IPS-18a (cell line): Measurements from ENCODE around the gene OSBPL1A.

Source experiments
- H3K27ac ChIP-seq: one replicate; pipeline ENCODE4 v1.5.1; 2013; ENCODE audit warnings: low read length
- H3K27me3 ChIP-seq: one replicate; pipeline ENCODE4 v1.6.1; 2013; ENCODE audit warnings: mild to moderate bottlenecking, low read length; ENCODE audit not compliant: control insufficient read depth, insufficient read depth
- H3K36me3 ChIP-seq: one replicate; pipeline ENCODE4 v1.6.1; 2013; ENCODE audit warnings: low read depth, low read length; ENCODE audit not compliant: control insufficient read depth
- H3K4me1 ChIP-seq: one replicate; pipeline ENCODE4 v1.6.1; 2013; ENCODE audit warnings: low read depth, low read length; ENCODE audit not compliant: control insufficient read depth
- H3K4me3 ChIP-seq: one replicate; pipeline ENCODE4 v1.5.1; 2013; ENCODE audit warnings: low read length
- H3K9ac ChIP-seq: one replicate; pipeline ENCODE4 v1.6.1; 2013; ENCODE audit warnings: mild to moderate bottlenecking, low read length, moderate library complexity
- H3K9me3 ChIP-seq: one replicate; pipeline ENCODE4 v1.6.1; 2013; ENCODE audit warnings: low read depth, low read length; ENCODE audit not compliant: control insufficient read depth

Gene OSBPL1A

DNA sequence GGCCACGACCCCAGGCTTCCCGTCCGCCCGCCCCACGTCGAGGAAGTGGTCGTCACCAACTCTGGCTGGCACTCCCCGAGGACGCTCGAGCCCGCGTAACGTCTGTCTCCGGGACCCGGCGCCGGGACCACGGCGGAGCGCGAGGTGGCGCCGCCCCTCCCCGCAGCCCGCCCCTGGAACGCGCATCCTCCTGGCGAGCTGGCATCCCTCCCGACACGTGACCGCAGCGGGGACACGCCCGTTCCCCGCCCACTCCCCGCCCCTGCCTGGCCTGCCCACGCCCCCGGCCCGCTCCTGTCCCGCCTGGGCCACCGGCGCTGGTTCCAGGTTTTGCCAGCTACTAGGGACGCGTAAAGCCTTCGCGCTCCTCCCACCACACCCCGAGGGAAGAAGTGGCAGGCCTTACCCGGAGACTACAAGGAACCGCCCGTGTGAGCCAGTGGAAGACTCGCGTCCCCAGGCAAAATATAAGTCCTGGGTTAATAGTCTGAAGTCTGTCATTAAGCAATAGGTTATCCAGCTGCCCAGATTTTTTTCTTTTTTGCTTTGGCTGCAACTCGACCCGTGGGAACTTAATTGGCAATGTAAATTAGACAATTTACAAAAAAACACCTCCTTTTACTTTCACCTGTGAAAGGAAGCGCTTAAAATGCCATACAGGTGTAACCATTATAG lies at the start of gene OSBPL1A:
Gene OSBPL1A, minus strand, starts transcription at position 131 of the 675 bp plus-strand sequence. CDS start 20,291 bp downstream, outside the sequence.
- no peaks in the 10 kb centered on the region for H3K36me3 ChIP-seq
- H3K4me1 ChIP-seq: peaks cover 38% of the 10 kb centered on the region
- H3K4me3 ChIP-seq: peak within 1 kb of the TSS; percentile 86
- peak within 1 kb of the TSS; percentile 90 for H3K9ac ChIP-seq
- no peaks in the 10 kb centered on the region for H3K9me3 ChIP-seq
- no peaks in the 10 kb centered on the region for H3K27me3 ChIP-seq
- peak within 1 kb of the TSS; percentile 85 for H3K27ac ChIP-seq

DNA sequence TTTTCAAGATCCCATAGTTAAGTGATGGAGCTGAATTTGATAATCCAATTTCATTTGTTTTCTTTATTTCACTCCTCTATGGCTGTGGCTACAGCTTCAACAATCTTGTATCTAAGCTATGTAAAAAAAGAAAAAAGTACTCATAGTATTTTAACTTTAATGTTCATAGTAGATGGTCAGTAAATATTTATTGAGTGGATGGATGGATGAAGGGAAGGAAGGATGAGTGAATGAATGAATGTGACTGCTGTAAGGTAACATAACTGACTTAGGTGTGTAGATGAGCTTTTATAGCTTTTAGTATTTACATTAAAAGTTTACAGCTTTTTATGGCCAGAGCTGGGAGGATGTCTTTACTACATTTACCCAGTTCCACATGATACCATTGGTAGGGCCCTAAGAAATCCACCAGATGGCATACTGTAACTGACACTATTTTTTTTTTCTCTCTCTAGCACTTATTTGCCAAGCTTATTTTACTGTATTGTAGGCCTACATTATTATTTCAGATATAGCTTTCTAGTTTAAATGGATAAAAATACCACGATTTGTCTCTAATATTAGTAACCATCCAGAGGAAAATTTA lies 49.4 kb upstream of the OSBPL1A start:
- Histone ChIP-seq H3K27ac (no peak overlapping the region), H3K9ac (no peak overlapping the region), H3K27me3 (no peaks in the 10 kb centered on the region), H3K4me3 (no peak overlapping the region), H3K4me1 (no peaks in the 10 kb centered on the region), H3K9me3 (no peaks in the 10 kb centered on the region), H3K36me3 (peaks cover 85% of the 10 kb centered on the region)

DNA sequence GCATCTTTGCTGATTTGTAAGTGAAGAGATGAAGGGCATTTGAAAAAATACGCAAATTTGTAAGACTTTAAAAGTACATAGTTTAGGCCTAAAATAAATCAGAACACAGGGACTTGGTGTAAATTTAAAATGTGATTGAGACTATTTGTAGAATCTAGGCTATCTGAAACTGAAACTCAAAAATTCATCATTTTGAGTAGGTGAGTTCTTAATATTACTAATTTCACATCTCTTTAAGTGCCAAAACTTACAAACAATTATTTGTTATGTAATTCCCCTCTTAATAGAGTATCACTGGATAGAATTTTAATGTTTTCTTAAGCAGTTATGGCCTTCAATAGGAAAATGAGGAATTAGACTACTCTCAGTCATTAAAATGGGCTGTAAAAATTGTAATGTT lies 48.8 kb upstream of the OSBPL1A start:
- H3K36me3 ChIP-seq: peaks cover 85% of the 10 kb centered on the region
- H3K9me3 ChIP-seq: no peaks in the 10 kb centered on the region
- no peaks in the 10 kb centered on the region for H3K4me1 ChIP-seq
- H3K27ac ChIP-seq: no peak overlapping the region
- H3K9ac ChIP-seq: no peak overlapping the region
- H3K4me3 ChIP-seq: no peak overlapping the region
- H3K27me3 ChIP-seq: no peaks in the 10 kb centered on the region

DNA sequence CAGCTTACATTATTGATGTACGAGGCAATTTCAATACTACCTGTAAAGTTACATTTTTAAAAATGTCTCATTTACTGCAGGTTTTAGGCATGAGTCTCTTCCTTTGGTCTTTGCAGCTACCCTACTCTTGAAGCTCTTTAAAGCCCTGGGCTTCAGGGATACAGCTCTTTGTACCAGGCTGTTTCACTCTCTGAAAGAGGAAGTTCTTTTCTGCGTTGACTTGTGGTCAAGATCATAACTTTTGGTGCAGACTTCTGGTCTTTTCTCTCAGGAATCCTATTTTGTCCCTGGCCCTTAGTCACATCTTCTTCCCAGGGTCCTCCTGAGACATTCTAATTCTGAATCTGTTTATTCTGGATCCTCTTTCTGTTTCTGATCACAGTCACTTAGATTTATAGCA lies 46.2 kb upstream of the OSBPL1A start:
- Histone ChIP-seq H3K4me1 (no peaks in the 10 kb centered on the region), H3K27me3 (no peaks in the 10 kb centered on the region), H3K4me3 (no peak overlapping the region), H3K27ac (no peak overlapping the region), H3K9ac (no peak overlapping the region), H3K9me3 (no peaks in the 10 kb centered on the region), H3K36me3 (peaks cover 75% of the 10 kb centered on the region)

DNA sequence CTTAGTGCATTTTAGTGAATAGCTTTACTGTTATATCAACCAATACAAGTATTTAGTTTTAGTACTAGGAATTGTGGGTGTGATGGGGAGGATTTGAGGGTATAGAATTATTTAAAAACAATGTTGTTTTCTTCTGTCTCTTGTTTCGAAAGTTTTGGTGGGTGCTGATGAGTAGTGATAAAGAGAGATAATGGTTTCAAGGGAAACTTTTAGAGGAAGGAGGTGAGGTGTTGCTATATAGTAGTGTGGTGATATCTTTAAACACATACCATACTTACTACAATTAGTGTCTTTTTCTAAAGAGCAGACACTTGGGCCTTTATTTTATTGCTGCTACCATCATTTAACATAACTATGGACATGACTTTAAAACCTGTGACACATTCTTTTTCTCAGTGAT lies 39.3 kb upstream of the OSBPL1A start:
- no peaks in the 10 kb centered on the region for H3K9me3 ChIP-seq
- peaks cover 46% of the 10 kb centered on the region for H3K36me3 ChIP-seq
- no peaks in the 10 kb centered on the region for H3K4me1 ChIP-seq
- no peak overlapping the region for H3K9ac ChIP-seq
- no peaks in the 10 kb centered on the region for H3K27me3 ChIP-seq
- no peak overlapping the region for H3K27ac ChIP-seq
- no peak overlapping the region for H3K4me3 ChIP-seq

DNA sequence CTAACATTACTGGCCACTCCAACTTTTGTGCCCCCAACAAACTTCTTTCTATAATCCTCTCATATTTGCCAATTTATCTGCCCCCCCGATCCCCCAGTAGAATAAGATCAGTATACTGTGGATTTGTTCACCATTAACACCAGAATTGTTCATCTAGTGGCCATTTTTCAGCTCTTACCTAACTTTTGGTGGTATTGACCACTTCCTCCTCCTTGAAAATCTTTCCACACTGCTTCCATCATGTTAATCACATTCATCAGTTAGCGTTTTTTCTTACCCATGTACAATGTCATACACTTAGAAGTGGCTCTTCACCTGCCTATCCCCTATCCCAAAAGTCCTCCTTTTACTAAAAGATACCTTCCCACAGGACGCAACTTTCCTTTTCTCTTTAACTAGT lies 35.0 kb upstream of the OSBPL1A start:
- peaks cover 10% of the 10 kb centered on the region for H3K4me1 ChIP-seq
- no peaks in the 10 kb centered on the region for H3K9me3 ChIP-seq
- H3K36me3 ChIP-seq: peaks cover 23% of the 10 kb centered on the region
- H3K27me3 ChIP-seq: no peaks in the 10 kb centered on the region
- H3K27ac ChIP-seq: no peak overlapping the region
- no peak overlapping the region for H3K9ac ChIP-seq
- no peak overlapping the region for H3K4me3 ChIP-seq

DNA sequence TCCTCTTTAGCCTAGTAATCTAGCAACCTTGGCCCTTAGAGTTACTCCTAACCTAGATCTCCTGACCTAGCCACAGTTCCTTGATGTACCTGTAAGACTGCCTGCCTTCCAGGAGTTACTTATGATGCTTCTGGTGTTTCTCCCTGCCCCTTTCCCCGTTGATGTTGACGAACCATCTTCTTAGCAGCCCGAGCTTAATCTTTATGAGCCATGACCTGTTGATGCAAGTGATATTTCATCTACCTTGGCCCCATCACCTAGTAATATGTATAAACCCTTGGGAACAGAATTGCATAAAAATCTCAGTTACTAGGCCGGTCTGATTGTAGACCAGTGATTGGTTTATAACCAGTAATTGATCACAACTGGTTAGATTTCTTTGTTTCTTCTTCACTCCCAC lies 31.6 kb upstream of the OSBPL1A start:
- peaks cover 20% of the 10 kb centered on the region for H3K4me1 ChIP-seq
- H3K9me3 ChIP-seq: no peaks in the 10 kb centered on the region
- peaks cover 12% of the 10 kb centered on the region for H3K36me3 ChIP-seq
- H3K9ac ChIP-seq: no peak overlapping the region
- no peaks in the 10 kb centered on the region for H3K27me3 ChIP-seq
- no peak overlapping the region for H3K4me3 ChIP-seq
- H3K27ac ChIP-seq: no peak overlapping the region

DNA sequence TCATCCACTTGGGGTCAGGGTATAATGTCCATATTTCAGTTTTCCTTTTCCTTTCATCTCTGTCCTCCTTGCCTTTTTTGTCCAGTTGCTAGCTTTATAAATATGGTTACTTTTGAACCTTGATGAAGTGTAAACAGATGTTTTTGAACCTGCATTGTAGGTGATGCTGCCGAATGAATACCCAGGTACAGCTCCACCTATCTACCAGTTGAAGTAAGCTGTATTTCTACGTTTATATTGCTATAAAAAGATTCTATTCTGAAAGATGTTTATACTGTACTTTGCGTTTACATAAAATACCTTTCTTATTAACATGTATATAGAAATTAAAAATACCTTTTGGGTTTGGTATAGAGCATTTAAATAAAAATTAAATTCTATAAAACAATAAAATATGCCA lies 31.1 kb upstream of the OSBPL1A start:
- Histone ChIP-seq H3K9ac (no peak overlapping the region), H3K4me3 (peak overlapping the region; percentile 6), H3K4me1 (peaks cover 20% of the 10 kb centered on the region), H3K27ac (no peak overlapping the region), H3K27me3 (no peaks in the 10 kb centered on the region), H3K36me3 (peaks cover 12% of the 10 kb centered on the region), H3K9me3 (no peaks in the 10 kb centered on the region)

DNA sequence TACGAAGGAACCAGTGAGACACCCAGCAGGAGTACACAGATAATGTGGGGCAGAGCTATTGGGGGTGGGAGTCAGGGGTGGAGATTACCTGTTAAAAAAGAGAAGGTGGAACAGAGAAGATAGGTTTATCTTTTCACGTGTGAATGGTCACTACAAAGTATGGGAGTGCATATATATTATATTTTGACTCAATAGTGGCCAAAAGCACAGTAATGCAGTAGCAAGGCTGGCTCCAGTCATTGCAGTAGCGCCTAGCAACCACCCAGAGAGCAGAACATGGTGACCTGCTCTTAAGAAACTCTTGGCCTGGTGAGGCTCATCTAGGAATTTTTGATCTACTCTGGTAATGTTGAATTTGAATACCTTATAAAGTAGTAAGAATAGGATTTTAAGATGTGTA lies 29.9 kb upstream of the OSBPL1A start:
- Histone ChIP-seq H3K27me3 (no peaks in the 10 kb centered on the region), H3K27ac (peak overlapping the region; percentile 84), H3K4me3 (peak overlapping the region; percentile 92), H3K4me1 (peaks cover 20% of the 10 kb centered on the region), H3K9ac (peak overlapping the region; percentile 98), H3K36me3 (peaks cover 12% of the 10 kb centered on the region), H3K9me3 (no peaks in the 10 kb centered on the region)

DNA sequence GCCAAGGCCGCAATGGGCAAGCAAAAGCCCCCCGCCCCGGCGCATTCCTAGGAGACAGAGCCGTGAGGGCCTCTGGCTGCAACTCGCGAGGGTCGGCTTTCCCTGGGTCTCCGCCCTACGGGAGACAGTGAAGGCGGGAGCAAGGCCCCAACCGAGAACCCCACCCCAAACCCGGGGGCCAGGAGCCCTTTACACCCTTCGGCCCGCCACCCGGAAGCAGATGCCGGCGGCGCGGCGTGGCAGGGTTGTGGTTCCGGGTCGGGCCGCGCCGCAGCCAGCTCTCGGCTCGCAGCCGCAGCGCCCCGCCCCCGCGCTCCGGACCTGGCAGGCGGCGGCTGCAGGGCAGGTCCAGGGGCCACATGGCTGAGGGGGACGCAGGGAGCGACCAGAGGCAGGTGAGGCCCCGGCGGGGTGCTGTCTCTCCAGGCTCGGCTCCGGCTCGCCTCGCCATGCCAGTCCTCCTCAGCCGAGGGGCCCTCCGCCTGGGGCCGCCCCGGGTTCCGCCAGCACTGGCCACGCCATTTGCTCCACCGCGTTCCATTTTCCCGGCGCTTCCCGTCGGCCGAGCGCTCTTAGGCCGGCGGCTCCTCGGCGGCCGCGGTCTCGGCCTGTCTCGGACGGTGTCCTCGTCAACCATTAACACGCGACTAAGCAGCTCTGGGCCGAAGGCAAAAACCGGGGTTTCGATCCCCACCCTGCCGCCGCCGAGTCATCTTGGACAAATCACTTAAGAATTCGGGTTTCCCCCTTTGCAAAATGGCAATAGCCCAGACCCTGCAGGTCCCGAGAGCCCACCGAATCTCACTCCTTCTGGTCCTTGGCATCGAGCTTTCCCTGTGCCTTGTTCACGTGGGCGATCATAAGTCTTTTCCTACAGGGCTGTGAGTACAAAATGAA lies 29.0 kb upstream of the OSBPL1A start, which contains the start of gene IMPACT:
Gene IMPACT, plus strand, starts transcription at position 273 of the 897 bp plus-strand sequence. Its CDS starts 87 bp downstream, at position 360.
- Histone ChIP-seq H3K27ac (peak within 1 kb of the TSS; percentile 84), H3K4me1 (peaks cover 20% of the 10 kb centered on the region), H3K4me3 (peak within 1 kb of the TSS; percentile 92)

DNA sequence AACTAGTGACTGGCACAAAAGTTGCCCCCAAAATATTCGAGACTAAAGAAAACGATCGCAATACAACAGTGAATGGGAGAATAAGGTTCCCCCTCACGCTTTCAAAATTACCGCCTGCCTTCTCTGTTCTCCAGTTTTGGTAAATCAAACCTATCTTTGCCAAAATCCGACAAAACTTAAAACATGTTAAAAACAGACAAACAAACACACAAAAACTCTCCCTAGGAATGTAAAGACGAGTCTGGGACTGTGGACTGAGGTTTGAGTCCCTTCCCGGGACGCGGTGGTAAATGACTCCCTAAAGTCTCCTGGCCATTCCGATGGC lies 28.4 kb upstream of the OSBPL1A start:
- Histone ChIP-seq H3K36me3 (peaks cover 6% of the 10 kb centered on the region), H3K9me3 (no peaks in the 10 kb centered on the region), H3K27me3 (no peaks in the 10 kb centered on the region), H3K4me1 (peaks cover 20% of the 10 kb centered on the region), H3K4me3 (peak overlapping the region; percentile 77), H3K9ac (peak overlapping the region; percentile 98), H3K27ac (peak overlapping the region; percentile 82)

More for the DNA sequence above, 29.0 kb upstream of the OSBPL1A start, which contains the start of gene IMPACT:
- Histone ChIP-seq H3K9me3 (no peaks in the 10 kb centered on the region), H3K36me3 (peaks cover 8% of the 10 kb centered on the region), H3K27me3 (no peaks in the 10 kb centered on the region), H3K9ac (peak within 1 kb of the TSS; percentile 98)
